A549 (cell line): Measurements from ENCODE around the gene NREP.

Experiments
- CBX8 ChIP-seq: fragments of 200-600 bp; sonication (generic); IDR thresholded peaks from 2 replicates; pipeline ENCODE4 v1.6.1; 2016
- CTCF ChIP-seq: fragments of >200 bp; sonication (Bioruptor Twin); formaldehyde crosslinking; IDR thresholded peaks from 3 replicates; pipeline ENCODE4 v1.5.1; 2016
- FOSL2 ChIP-seq, 2 experiments: fragments of 450-650 bp in 1 of 2; fragments of >200 bp in 1 of 2; sonication (Bioruptor Twin) in 1 of 2; formaldehyde crosslinking; IDR thresholded peaks; 2 replicates each; pipeline versions ENCODE4 v1.5.0 to v1.6.1; 2016 to 2020; ENCODE audit warnings: mild to moderate bottlenecking in 1 of 2, moderate library complexity in 1 of 2
- JUN ChIP-seq, 2 experiments: fragments of >200 bp; sonication (Bioruptor Twin); formaldehyde crosslinking; IDR thresholded peaks; 2 replicates in 1 of 2; 3 replicates in 1 of 2; pipeline ENCODE4 v1.6.1; 2016 to 2017
- KDM5A ChIP-seq: fragments of 200-600 bp; sonication (generic); IDR thresholded peaks from 2 replicates; pipeline ENCODE4 v1.6.1; 2016; ENCODE audit warnings: antibody characterized with exemption, mild to moderate bottlenecking
- NFE2L2 ChIP-seq: fragments of 150-350 bp; conservative IDR thresholded peaks from 2 replicates; pipeline ENCODE4 v1.6.1; 2014; ENCODE audit warnings: low read length
- NPAS2 ChIP-seq: fragments of 250-450 bp; sonication (Bioruptor Pico); IDR thresholded peaks from 2 replicates; pipeline ENCODE4 v1.8.0; 2022; ENCODE audit warnings: mild to moderate bottlenecking, moderate library complexity, borderline replicate concordance
- TF ChIP-seq, protein P1 (sequence below): fragments of 200-600 bp; sonication (generic); IDR thresholded peaks from 2 replicates; pipeline ENCODE4 v1.6.1; 2016; ENCODE audit warnings: antibody characterized with exemption, mild to moderate bottlenecking, moderate library complexity
- TF ChIP-seq, protein P2 (sequence below): IDR thresholded peaks from 2 replicates; pipeline ENCODE4 v1.6.1; 2012

DNA sequence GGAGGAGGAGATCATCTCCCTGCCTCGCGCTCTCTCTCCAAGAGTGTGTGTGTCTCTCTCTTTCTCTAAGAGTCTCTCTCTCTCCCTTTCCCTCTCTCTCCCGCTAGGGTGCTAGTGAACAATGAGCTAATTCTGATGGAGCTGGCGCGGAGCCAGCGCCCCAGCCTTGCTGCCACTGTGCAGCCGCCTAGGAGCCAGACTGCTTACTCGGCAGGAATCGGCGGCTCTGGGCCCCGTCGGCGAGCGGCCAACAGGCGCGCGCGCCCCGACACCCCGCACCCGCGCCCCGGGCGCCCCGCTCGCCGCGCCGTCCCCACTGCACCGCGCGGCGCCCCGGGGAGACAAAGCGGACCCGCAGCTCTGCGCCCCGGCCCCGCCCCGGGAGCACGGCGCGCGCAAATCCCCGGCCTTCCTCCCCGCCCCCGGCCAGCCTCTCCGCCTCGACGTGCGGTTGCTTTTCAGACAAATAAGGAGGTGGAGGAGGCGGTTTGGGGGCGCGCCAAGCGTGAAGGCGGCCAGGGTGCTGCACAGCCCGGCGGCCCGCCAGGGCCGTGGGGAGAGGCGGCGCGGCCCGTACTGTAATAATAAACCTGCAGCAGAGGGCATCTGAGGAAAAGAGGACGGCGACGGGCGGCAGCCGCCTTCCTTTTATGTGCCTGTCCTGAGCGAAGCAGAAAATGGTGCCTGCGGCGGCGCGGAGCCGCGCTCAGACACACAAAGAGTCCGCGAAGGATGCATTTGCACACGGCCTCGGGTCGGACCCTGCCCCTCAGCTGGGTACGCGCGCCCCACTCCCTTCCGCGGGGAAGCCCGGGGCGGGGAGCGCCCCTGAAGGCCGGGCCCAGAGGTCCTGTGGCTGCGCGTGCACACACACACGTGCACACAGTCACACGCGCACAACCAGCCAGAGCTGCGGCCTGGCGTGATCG lies 625 bp upstream of the NREP start:
- TF ChIP-seq, protein P1, sequence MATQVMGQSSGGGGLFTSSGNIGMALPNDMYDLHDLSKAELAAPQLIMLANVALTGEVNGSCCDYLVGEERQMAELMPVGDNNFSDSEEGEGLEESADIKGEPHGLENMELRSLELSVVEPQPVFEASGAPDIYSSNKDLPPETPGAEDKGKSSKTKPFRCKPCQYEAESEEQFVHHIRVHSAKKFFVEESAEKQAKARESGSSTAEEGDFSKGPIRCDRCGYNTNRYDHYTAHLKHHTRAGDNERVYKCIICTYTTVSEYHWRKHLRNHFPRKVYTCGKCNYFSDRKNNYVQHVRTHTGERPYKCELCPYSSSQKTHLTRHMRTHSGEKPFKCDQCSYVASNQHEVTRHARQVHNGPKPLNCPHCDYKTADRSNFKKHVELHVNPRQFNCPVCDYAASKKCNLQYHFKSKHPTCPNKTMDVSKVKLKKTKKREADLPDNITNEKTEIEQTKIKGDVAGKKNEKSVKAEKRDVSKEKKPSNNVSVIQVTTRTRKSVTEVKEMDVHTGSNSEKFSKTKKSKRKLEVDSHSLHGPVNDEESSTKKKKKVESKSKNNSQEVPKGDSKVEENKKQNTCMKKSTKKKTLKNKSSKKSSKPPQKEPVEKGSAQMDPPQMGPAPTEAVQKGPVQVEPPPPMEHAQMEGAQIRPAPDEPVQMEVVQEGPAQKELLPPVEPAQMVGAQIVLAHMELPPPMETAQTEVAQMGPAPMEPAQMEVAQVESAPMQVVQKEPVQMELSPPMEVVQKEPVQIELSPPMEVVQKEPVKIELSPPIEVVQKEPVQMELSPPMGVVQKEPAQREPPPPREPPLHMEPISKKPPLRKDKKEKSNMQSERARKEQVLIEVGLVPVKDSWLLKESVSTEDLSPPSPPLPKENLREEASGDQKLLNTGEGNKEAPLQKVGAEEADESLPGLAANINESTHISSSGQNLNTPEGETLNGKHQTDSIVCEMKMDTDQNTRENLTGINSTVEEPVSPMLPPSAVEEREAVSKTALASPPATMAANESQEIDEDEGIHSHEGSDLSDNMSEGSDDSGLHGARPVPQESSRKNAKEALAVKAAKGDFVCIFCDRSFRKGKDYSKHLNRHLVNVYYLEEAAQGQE = no peak
- TF ChIP-seq KDM5A (no peak), NFE2L2 (no peak), CTCF (no peak; the same call in 2 of the 3 replicates), CBX8 (no peak), NPAS2 (CRISPR knock-in tag) (peak; percentile 56), FOSL2 (IDR thresholded peaks at IDR 0.05) (no peak), FOSL2 (CRISPR knock-in tag; IDR thresholded peaks at IDR 0.05) (peak; percentile 14; the same call in 1 of the 2 replicates), JUN (IDR thresholded peaks at IDR 0.05) (peak; percentile 62 to 67; a peak in 3 of 5 replicates)
- TF ChIP-seq, protein P2, sequence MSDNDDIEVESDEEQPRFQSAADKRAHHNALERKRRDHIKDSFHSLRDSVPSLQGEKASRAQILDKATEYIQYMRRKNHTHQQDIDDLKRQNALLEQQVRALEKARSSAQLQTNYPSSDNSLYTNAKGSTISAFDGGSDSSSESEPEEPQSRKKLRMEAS = peak; percentile 91
